GM21717 (cell line): ENCODE results near the gene CSNK1G1.
A peak's percentile ranks its signal among the peaks of the same experiment; 100 is the strongest.

ENCODE experiments used
- ATAC-seq: cut with Tn5 transposase; IDR thresholded peaks from one replicate; pipeline ENCODE4 v1.9.1; 2021; ENCODE audit warnings: mild to moderate bottlenecking, moderate library complexity; ENCODE audit not compliant: unreplicated experiment

The CSNK1G1 gene

GRCh38 chr15:64156652-64157331 is 199.2 kb downstream of the CSNK1G1 start:
- ATAC-seq = no peak

GRCh38 chr15:64155802-64156651 is 199.9 kb downstream of the CSNK1G1 start:
- no peak for ATAC-seq

- ATAC-seq = peak; percentile 52
These were observed 202.2 kb downstream of the CSNK1G1 start for GRCh38 chr15:64153480-64154367.

- ATAC-seq = peak; percentile 17
These were observed 203.2 kb downstream of the CSNK1G1 start for GRCh38 chr15:64152507-64153387.

GRCh38 chr15:64151727-64152506 is 204.1 kb downstream of the CSNK1G1 start, which contains the start of gene SNX22:
TSS of gene SNX22 (plus strand) at chr15:64151731. CDS start at chr15:64151776, 45 bp downstream.
- no peak for ATAC-seq

- ATAC-seq = no peak
These were observed 205.9 kb downstream of the CSNK1G1 start for GRCh38 chr15:64149893-64150578.

GRCh38 chr15:64149424-64149823 is 206.5 kb downstream of the CSNK1G1 start:
- ATAC-seq = no peak

- ATAC-seq = no peak
These were observed 207.4 kb downstream of the CSNK1G1 start for GRCh38 chr15:64148581-64148980.

GRCh38 chr15:64148168-64148567 is 207.8 kb downstream of the CSNK1G1 start:
- ATAC-seq = no peak

- ATAC-seq = no peak
These were observed 208.9 kb downstream of the CSNK1G1 start for GRCh38 chr15:64146885-64147681.

- no peak for ATAC-seq
These were observed 209.5 kb downstream of the CSNK1G1 start for GRCh38 chr15:64146520-64146884.

- ATAC-seq = no peak
These were observed 209.9 kb downstream of the CSNK1G1 start for GRCh38 chr15:64146041-64146440.

- ATAC-seq = peak; percentile 65
These were observed 211.2 kb downstream of the CSNK1G1 start for GRCh38 chr15:64144565-64145281.

- ATAC-seq = peak; percentile 35
These were observed 211.8 kb downstream of the CSNK1G1 start for GRCh38 chr15:64144192-64144564.

- ATAC-seq = no peak
These were observed 212.7 kb downstream of the CSNK1G1 start for GRCh38 chr15:64143276-64143675.

GRCh38 chr15:64141798-64142512 is 214.0 kb downstream of the CSNK1G1 start:
- no peak for ATAC-seq
